Left ventricle myocardium inferior (tissue), 1 donor: ENCODE measurements around the gene MACC1. TPM values are rescaled to one million over a fixed set of nuclear protein-coding genes. Genes with fewer than 3 reads are reported as not detected.

ENCODE experiments used
- DNase-seq: peaks from one replicate; pipeline ENCODE4 v3.0.0-alpha.2; 2020
- H3K27ac ChIP-seq: fragments of 200-600 bp; replicated peaks from 2 replicates; pipeline ENCODE4 v1.8.0; 2021
- H3K27me3 ChIP-seq: fragments of 200-600 bp; 2 replicates; pipeline ENCODE4 v1.8.0; 2021; ENCODE audit warnings: low read depth
- H3K36me3 ChIP-seq: fragments of 200-600 bp; 2 replicates; pipeline ENCODE4 v1.8.0; 2021
- H3K4me1 ChIP-seq: fragments of 200-600 bp; 2 replicates; pipeline ENCODE4 v1.8.0; 2021
- H3K4me3 ChIP-seq: fragments of 200-600 bp; 2 replicates; pipeline ENCODE4 v1.8.0; 2021; ENCODE audit warnings: mild to moderate bottlenecking, moderate library complexity
- H3K9me3 ChIP-seq: fragments of 200-600 bp; replicated peaks from 2 replicates; pipeline ENCODE4 v1.8.0; 2021
- intact Hi-C: fragments of 100-400 bp; cut with micrococcal nuclease; formaldehyde crosslinking; loops from one replicate; pipeline ENCODE4 v1.11.0; 2022
- long read RNA-seq: library from polyadenylated mRNA; unstranded; transcript quantifications from one replicate; pipeline ENCODE4 v2.0.0, GENCODE V29; 2021
- total RNA-seq: library from RNA; stranded (reverse); fragmentation: NEBNext Ultra II Directional; extraction: Animal tissue kit (Norgen Biotek cat#: 25700); gene quantifications from one replicate; pipeline ENCODE4 v1.2.1, GENCODE V29; 2021
- TF ChIP-seq, protein P1 (sequence below): fragments of 200-600 bp; IDR thresholded peaks from 2 replicates; pipeline ENCODE4 v1.8.0; 2021; ENCODE audit warnings: antibody characterized with exemption, mild to moderate bottlenecking, borderline replicate concordance
- donor health status: DM: no; HTN: yes; CAD: no; lungs with severe emphysema.

The MACC1 gene, protein sequence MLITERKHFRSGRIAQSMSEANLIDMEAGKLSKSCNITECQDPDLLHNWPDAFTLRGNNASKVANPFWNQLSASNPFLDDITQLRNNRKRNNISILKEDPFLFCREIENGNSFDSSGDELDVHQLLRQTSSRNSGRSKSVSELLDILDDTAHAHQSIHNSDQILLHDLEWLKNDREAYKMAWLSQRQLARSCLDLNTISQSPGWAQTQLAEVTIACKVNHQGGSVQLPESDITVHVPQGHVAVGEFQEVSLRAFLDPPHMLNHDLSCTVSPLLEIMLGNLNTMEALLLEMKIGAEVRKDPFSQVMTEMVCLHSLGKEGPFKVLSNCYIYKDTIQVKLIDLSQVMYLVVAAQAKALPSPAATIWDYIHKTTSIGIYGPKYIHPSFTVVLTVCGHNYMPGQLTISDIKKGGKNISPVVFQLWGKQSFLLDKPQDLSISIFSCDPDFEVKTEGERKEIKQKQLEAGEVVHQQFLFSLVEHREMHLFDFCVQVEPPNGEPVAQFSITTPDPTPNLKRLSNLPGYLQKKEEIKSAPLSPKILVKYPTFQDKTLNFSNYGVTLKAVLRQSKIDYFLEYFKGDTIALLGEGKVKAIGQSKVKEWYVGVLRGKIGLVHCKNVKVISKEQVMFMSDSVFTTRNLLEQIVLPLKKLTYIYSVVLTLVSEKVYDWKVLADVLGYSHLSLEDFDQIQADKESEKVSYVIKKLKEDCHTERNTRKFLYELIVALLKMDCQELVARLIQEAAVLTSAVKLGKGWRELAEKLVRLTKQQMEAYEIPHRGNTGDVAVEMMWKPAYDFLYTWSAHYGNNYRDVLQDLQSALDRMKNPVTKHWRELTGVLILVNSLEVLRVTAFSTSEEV
- 0.03 TPM for total RNA-seq
- long read RNA-seq: 0 reads

GRCh38 chr7:20217193-20217948 lies at the start of gene MACC1:
MACC1 (minus strand) TSS chr7:20217384; CDS start chr7:20161862, 55,522 bp downstream.
- no peak within 1 kb of the TSS for H3K27ac ChIP-seq
- no peaks in the 10 kb centered on the region for H3K36me3 ChIP-seq
- no peak within 1 kb of the TSS for H3K4me3 ChIP-seq
- H3K27me3 ChIP-seq: peaks cover 1% of the 10 kb centered on the region
- no peak for DNase-seq
- TF ChIP-seq, protein P1, sequence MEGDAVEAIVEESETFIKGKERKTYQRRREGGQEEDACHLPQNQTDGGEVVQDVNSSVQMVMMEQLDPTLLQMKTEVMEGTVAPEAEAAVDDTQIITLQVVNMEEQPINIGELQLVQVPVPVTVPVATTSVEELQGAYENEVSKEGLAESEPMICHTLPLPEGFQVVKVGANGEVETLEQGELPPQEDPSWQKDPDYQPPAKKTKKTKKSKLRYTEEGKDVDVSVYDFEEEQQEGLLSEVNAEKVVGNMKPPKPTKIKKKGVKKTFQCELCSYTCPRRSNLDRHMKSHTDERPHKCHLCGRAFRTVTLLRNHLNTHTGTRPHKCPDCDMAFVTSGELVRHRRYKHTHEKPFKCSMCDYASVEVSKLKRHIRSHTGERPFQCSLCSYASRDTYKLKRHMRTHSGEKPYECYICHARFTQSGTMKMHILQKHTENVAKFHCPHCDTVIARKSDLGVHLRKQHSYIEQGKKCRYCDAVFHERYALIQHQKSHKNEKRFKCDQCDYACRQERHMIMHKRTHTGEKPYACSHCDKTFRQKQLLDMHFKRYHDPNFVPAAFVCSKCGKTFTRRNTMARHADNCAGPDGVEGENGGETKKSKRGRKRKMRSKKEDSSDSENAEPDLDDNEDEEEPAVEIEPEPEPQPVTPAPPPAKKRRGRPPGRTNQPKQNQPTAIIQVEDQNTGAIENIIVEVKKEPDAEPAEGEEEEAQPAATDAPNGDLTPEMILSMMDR: peak; percentile 21
- H3K4me1 ChIP-seq: no peaks in the 10 kb centered on the region
- intact Hi-C loops: no loop called here
- H3K9me3 ChIP-seq: no peaks in the 10 kb centered on the region

- H3K4me3 ChIP-seq: no peak overlapping the region
- no peak for DNase-seq
- no peaks in the 10 kb centered on the region for H3K36me3 ChIP-seq
- H3K27ac ChIP-seq: no peak overlapping the region
- H3K27me3 ChIP-seq: no peaks in the 10 kb centered on the region
- TF ChIP-seq, protein P1: no peak
- H3K4me1 ChIP-seq: peaks cover 10% of the 10 kb centered on the region
- H3K9me3 ChIP-seq: no peaks in the 10 kb centered on the region
- intact Hi-C loops: no loop called here
These were observed 47.4 kb upstream of the MACC1 start for GRCh38 chr7:20264623-20265022.

- TF ChIP-seq, protein P1: no peak
- peaks cover 10% of the 10 kb centered on the region for H3K4me1 ChIP-seq
- H3K4me3 ChIP-seq: no peak overlapping the region
- no peak overlapping the region for H3K27ac ChIP-seq
- no peaks in the 10 kb centered on the region for H3K9me3 ChIP-seq
- no peaks in the 10 kb centered on the region for H3K36me3 ChIP-seq
- intact Hi-C loops: no loop called here
- H3K27me3 ChIP-seq: no peaks in the 10 kb centered on the region
- DNase-seq: no peak
These were observed 43.0 kb upstream of the MACC1 start for GRCh38 chr7:20260223-20260622.

DNA sequence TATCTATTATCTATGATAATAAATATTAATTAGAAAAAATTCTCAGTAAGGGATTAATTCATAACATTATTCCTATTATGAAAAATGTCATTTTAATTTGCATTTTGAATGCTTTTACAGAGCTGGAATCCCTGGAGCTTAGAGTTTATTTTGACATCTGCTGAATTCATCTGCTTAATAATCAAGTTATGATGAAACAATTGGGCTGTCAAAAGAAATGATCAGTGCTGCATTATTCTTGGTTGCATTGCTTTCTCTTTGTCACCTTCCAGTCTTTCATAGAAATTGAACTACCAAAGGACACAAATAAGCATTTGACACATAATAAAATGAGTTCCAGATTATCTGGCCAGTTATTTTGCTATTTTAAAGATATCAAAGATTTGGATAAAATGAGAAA lies 40.0 kb upstream of the MACC1 start:
- intact Hi-C loops: no loop called here
- no peaks in the 10 kb centered on the region for H3K27me3 ChIP-seq
- TF ChIP-seq, protein P1: no peak
- DNase-seq: no peak
- no peak overlapping the region for H3K4me3 ChIP-seq
- H3K36me3 ChIP-seq: no peaks in the 10 kb centered on the region
- H3K9me3 ChIP-seq: no peaks in the 10 kb centered on the region
- no peak overlapping the region for H3K27ac ChIP-seq
- H3K4me1 ChIP-seq: peaks cover 10% of the 10 kb centered on the region

- DNase-seq: no peak
- H3K27me3 ChIP-seq: no peaks in the 10 kb centered on the region
- H3K4me3 ChIP-seq: no peak overlapping the region
- TF ChIP-seq, protein P1: no peak
- intact Hi-C loops: no loop called here
- no peaks in the 10 kb centered on the region for H3K4me1 ChIP-seq
- no peaks in the 10 kb centered on the region for H3K9me3 ChIP-seq
- H3K27ac ChIP-seq: no peak overlapping the region
- no peaks in the 10 kb centered on the region for H3K36me3 ChIP-seq
These were observed 32.7 kb upstream of the MACC1 start for GRCh38 chr7:20249920-20250319.
